Natural killer cell (primary cell): ENCODE data around the gene NSDHL. TPM values are rescaled to one million over a fixed set of nuclear protein-coding genes. Genes with fewer than 3 reads are reported as not detected.

ENCODE experiments used
- ATAC-seq, 3 donors: fragments of 150-1000 bp in 2 of 3; fragments of 200-7000 bp in 1 of 3; cut with Tn5 transposase; 1 replicate in 1 of 3; 2 replicates in 2 of 3; pipeline ENCODE4 v1.10.0; 2021; ENCODE audit warnings: mild to moderate bottlenecking in 2 of 3, moderate library complexity in 2 of 3
- DNase-seq, 2 donors: peaks; one replicate each; pipeline versions ENCODE4 v3.0.0 to v3.0.0-alpha.2; 2013 to 2021; ENCODE audit warnings: mixed read lengths in 1 of 2
- H3K27ac ChIP-seq: one replicate; pipeline ENCODE4 v1.5.1; 2013; ENCODE audit warnings: mild to moderate bottlenecking, low read length
- H3K27me3 ChIP-seq: one replicate; pipeline ENCODE4 v1.6.1; 2013; ENCODE audit warnings: low read length; ENCODE audit not compliant: control insufficient read depth, insufficient read depth
- H3K36me3 ChIP-seq: one replicate; pipeline ENCODE4 v1.6.1; 2013; ENCODE audit warnings: low read length; ENCODE audit not compliant: control insufficient read depth, insufficient read depth
- H3K4me1 ChIP-seq: one replicate; pipeline ENCODE4 v1.6.1; 2013; ENCODE audit warnings: low read length; ENCODE audit not compliant: control insufficient read depth, insufficient read depth
- H3K4me3 ChIP-seq: one replicate; pipeline ENCODE4 v1.5.1; 2013; ENCODE audit warnings: low read length
- H3K9me3 ChIP-seq: one replicate; pipeline ENCODE4 v1.6.1; 2013; ENCODE audit warnings: low read length; ENCODE audit not compliant: control insufficient read depth, insufficient read depth
- H3K27ac Mint-ChIP-seq, 2 donors: one replicate each; pipeline ENCODE4 v1.8.0; 2022; ENCODE audit warnings: mild to moderate bottlenecking in 2 of 2, mixed read lengths in 2 of 2, moderate library complexity in 1 of 2
- H3K27me3 Mint-ChIP-seq, 2 donors: one replicate each; pipeline ENCODE4 v1.8.0; 2022; ENCODE audit warnings: low read depth in 2 of 2, mixed read lengths in 2 of 2
- H3K36me3 Mint-ChIP-seq: one replicate; pipeline ENCODE4 v1.8.0; 2022; ENCODE audit warnings: mixed read lengths
- H3K4me1 Mint-ChIP-seq, 2 donors: one replicate each; pipeline ENCODE4 v1.8.0; 2022; ENCODE audit warnings: mixed read lengths in 2 of 2
- H3K4me3 Mint-ChIP-seq: one replicate; pipeline ENCODE4 v1.8.0; 2022; ENCODE audit warnings: mild to moderate bottlenecking, moderate library complexity, mixed read lengths
- H3K9me3 Mint-ChIP-seq, 2 donors: one replicate each; pipeline ENCODE4 v1.8.0; 2022; ENCODE audit warnings: mixed read lengths in 2 of 2
- WGBS: methylation state at CpG from one replicate; pipeline ENCODE4 v1.1.7; 2013; ENCODE audit warnings: missing lambda C conversion rate; ENCODE audit not compliant: insufficient coverage; 5-methylcytosine and 5-hydroxymethylcytosine counted together
- intact Hi-C: fragments of 100-400 bp; cut with micrococcal nuclease; formaldehyde crosslinking; loops from one replicate; pipeline ENCODE4 v1.14.2; 2022
- total RNA-seq, 4 donors: library from RNA; stranded (reverse); fragments of 120-200 nt in 1 of 4; gene quantifications; one replicate each; pipeline versions ENCODE4 v1.2.3 to v1.2.4, GENCODE V29; 2013 to 2022
- TF ChIP-seq, protein P1 (sequence below): fragments of 200-600 bp; IDR thresholded peaks from one replicate; pipeline ENCODE4 v1.8.0; 2022; ENCODE audit warnings: antibody characterized with exemption

The NSDHL gene
- total RNA-seq, 3 donors from 2014 or later (not counting 1 experiment from before 2014, with no cell fraction given): 4.9 to 8.2 (median 7.9) TPM

DNA sequence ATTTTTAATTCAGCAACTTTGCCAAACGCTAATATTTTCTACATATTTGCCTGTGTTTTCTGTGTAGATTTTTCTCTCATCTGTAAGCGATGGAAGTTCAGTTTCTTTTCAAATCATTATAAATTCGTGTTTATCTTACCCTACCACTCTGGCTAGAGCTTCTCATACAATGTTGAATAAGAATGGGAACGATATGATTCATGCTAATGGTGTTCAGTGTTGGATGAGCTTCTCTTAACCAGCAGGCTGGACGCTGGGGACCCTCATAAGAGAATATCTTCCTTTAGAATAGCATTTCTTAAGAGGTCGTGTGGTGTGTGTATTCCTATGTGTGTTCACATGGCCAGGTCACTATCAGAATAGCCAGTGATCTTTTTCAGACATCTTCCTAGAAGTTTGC is 31.0 kb downstream of the NSDHL start:
- H3K4me1 Mint-ChIP-seq: no peaks in the 10 kb centered on the region
- no peak overlapping the region for H3K27ac ChIP-seq
- intact Hi-C loops: no loop called here
- H3K27ac Mint-ChIP-seq: no peak overlapping the region
- no CpG with 5 or more reads among the region's 6 CpGs for WGBS
- TF ChIP-seq, protein P1, sequence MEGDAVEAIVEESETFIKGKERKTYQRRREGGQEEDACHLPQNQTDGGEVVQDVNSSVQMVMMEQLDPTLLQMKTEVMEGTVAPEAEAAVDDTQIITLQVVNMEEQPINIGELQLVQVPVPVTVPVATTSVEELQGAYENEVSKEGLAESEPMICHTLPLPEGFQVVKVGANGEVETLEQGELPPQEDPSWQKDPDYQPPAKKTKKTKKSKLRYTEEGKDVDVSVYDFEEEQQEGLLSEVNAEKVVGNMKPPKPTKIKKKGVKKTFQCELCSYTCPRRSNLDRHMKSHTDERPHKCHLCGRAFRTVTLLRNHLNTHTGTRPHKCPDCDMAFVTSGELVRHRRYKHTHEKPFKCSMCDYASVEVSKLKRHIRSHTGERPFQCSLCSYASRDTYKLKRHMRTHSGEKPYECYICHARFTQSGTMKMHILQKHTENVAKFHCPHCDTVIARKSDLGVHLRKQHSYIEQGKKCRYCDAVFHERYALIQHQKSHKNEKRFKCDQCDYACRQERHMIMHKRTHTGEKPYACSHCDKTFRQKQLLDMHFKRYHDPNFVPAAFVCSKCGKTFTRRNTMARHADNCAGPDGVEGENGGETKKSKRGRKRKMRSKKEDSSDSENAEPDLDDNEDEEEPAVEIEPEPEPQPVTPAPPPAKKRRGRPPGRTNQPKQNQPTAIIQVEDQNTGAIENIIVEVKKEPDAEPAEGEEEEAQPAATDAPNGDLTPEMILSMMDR: no peak
- no peaks in the 10 kb centered on the region for H3K36me3 Mint-ChIP-seq
- H3K9me3 ChIP-seq: no peaks in the 10 kb centered on the region
- ATAC-seq (no peak), DNase-seq (no peak)
- H3K4me3 Mint-ChIP-seq: no peak overlapping the region
- H3K4me3 ChIP-seq: no peak overlapping the region
- H3K27me3 ChIP-seq: no peaks in the 10 kb centered on the region
- no peaks in the 10 kb centered on the region for H3K9me3 Mint-ChIP-seq
- H3K4me1 ChIP-seq: no peaks in the 10 kb centered on the region
- no peaks in the 10 kb centered on the region for H3K27me3 Mint-ChIP-seq
- peaks cover 18% of the 10 kb centered on the region for H3K36me3 ChIP-seq

DNA sequence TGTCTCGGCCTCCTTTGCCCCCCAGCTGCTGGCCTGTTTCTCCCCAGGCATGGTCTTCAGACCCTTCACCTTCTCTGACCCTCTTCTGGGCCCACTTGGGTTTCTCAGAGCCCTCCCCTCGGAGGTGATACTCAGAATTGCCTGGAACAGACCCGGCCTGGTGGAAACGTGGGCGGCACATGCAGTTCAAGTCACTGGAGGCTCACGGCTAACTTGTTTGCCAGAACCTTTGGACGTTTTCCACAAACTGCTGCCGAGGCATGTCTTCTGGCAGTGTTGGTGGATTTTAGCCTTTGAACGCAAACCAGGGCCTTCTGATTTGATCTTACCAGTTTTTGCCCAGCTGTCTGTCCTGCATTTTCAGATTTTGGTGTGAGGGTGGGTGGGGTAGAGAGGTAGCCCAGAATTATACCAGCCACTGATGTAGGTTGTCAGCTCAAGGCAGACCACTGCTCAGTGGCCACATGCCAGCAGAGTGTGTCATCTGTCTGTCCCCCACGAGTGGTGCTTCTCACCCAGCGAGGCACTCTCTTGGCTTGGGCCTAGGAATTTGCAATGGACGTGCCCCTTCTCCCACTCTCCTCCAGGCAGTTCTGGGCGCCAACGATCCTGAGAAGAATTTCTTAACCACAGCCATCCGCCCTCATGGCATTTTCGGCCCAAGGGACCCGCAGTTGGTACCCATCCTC is 34.5 kb downstream of the NSDHL start:
- H3K4me3 Mint-ChIP-seq: no peak overlapping the region
- no peaks in the 10 kb centered on the region for H3K4me1 Mint-ChIP-seq
- TF ChIP-seq, protein P1: no peak
- no peaks in the 10 kb centered on the region for H3K27me3 Mint-ChIP-seq
- Histone ChIP-seq H3K27me3 (no peaks in the 10 kb centered on the region), H3K27ac (no peak overlapping the region), H3K4me1 (no peaks in the 10 kb centered on the region), H3K4me3 (no peak overlapping the region), H3K9me3 (no peaks in the 10 kb centered on the region), H3K36me3 (peaks cover 16% of the 10 kb centered on the region)
- no peak overlapping the region for H3K27ac Mint-ChIP-seq
- WGBS: 97% methylated on average over 17 of the region's 17 CpGs
- no peaks in the 10 kb centered on the region for H3K9me3 Mint-ChIP-seq
- DNase-seq: no peak
- ATAC-seq: no peak
- H3K36me3 Mint-ChIP-seq: no peaks in the 10 kb centered on the region
- intact Hi-C loops: no loop called here

DNA sequence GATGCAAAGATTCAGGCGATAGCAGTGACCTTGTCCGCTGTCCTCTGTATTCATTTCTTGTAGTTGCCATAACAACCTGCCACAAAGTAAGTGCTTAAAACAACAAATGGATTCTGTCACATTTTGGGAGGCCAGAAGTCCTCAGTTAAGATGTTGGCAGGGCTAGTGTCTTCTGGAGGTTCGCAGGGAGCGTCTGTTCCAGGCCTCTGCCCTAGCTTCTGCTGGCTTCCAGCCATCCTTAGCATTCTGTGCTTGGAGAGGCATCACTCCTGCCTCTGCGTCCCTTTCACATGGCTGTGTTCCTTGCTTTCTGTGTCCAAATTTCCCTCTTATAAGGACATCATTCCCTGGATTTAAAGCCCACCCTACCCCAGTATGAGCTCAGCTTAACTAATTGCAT is 35.5 kb downstream of the NSDHL start:
- TF ChIP-seq, protein P1: no peak
- H3K27ac ChIP-seq: no peak overlapping the region
- H3K27me3 ChIP-seq: no peaks in the 10 kb centered on the region
- ATAC-seq: no peak
- H3K4me3 Mint-ChIP-seq: no peak overlapping the region
- H3K27me3 Mint-ChIP-seq: no peaks in the 10 kb centered on the region
- peaks cover under 1% of the 10 kb centered on the region for H3K4me1 ChIP-seq
- H3K27ac Mint-ChIP-seq: no peak overlapping the region
- H3K9me3 Mint-ChIP-seq: no peaks in the 10 kb centered on the region
- WGBS: 100% methylated on average over 5 of the region's 5 CpGs
- no peaks in the 10 kb centered on the region for H3K9me3 ChIP-seq
- DNase-seq: no peak
- H3K4me1 Mint-ChIP-seq: no peaks in the 10 kb centered on the region
- peaks cover 16% of the 10 kb centered on the region for H3K36me3 ChIP-seq
- H3K4me3 ChIP-seq: no peak overlapping the region
- intact Hi-C loops: no loop called here
- no peaks in the 10 kb centered on the region for H3K36me3 Mint-ChIP-seq

DNA sequence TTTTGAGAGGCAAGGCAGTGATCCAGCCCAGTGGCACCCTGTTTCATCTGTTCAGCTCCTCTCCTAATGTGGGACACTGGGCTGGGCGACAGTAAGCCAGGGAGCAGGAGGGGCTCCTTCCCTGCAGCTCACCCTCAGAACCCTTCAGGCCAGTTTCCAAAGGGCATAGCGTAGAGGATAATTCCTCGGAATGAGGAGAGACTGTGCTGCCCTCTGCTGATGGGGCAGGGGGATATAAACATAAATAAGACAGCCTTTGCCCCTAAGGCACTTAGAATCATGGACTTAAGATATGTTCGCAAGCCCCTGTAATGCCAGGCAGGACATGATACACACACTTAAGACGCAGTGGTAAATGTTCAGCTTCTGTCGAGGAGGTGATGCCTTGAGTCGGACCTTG is 39.1 kb downstream of the NSDHL start:
- no peaks in the 10 kb centered on the region for H3K36me3 Mint-ChIP-seq
- H3K4me3 Mint-ChIP-seq: no peak overlapping the region
- WGBS: 94% methylated on average over 7 of the region's 7 CpGs
- H3K9me3 Mint-ChIP-seq: no peaks in the 10 kb centered on the region
- H3K27me3 ChIP-seq: no peaks in the 10 kb centered on the region
- TF ChIP-seq, protein P1: no peak
- H3K9me3 ChIP-seq: no peaks in the 10 kb centered on the region
- H3K4me1 Mint-ChIP-seq: peaks cover 18 to 20% of the 10 kb centered on the region in 2 donors
- ATAC-seq (no peak), DNase-seq (no peak)
- H3K27me3 Mint-ChIP-seq: no peaks in the 10 kb centered on the region
- no peak overlapping the region for H3K27ac ChIP-seq
- H3K27ac Mint-ChIP-seq: no peak overlapping the region
- H3K36me3 ChIP-seq: peaks cover 10% of the 10 kb centered on the region
- H3K4me1 ChIP-seq: peaks cover 17% of the 10 kb centered on the region
- no peak overlapping the region for H3K4me3 ChIP-seq
- intact Hi-C loops: no loop called here
